ENCODE measurements around the gene PLA2G4D.

The PLA2G4D gene

GRCh38 chr15:42088801-42089640 lies 5.3 kb downstream of the PLA2G4D start:
- no peak for DNase-seq

- no peak for DNase-seq
Measured at GRCh38 chr15:42087926-42088800, 6.2 kb downstream of the PLA2G4D start.

GRCh38 chr15:42087460-42087859 lies 6.9 kb downstream of the PLA2G4D start:
- DNase-seq, result no peak

- DNase-seq, result no peak
Measured at GRCh38 chr15:42085721-42086120, 8.6 kb downstream of the PLA2G4D start.

GRCh38 chr15:42085236-42085605 lies 9.1 kb downstream of the PLA2G4D start:
- DNase-seq, result no peak

GRCh38 chr15:42084465-42085235 lies 9.7 kb downstream of the PLA2G4D start:
- peak; percentile 51 for DNase-seq

- DNase-seq, result no peak
Measured at GRCh38 chr15:42083916-42084315, 10.4 kb downstream of the PLA2G4D start.

GRCh38 chr15:42083605-42083908 lies 10.8 kb downstream of the PLA2G4D start:
- no peak for DNase-seq

- no peak for DNase-seq
Measured at GRCh38 chr15:42082823-42083604, 11.3 kb downstream of the PLA2G4D start.

- DNase-seq, result no peak
Measured at GRCh38 chr15:42082141-42082540, 12.2 kb downstream of the PLA2G4D start.

GRCh38 chr15:42080919-42081830 lies 13.2 kb downstream of the PLA2G4D start:
- no peak for DNase-seq

GRCh38 chr15:42080186-42080918 lies 14.0 kb downstream of the PLA2G4D start:
- no peak for DNase-seq

- DNase-seq, result no peak
Measured at GRCh38 chr15:42079401-42079908, 14.9 kb downstream of the PLA2G4D start.

- DNase-seq, result no peak
Measured at GRCh38 chr15:42078903-42079302, 15.5 kb downstream of the PLA2G4D start.

GRCh38 chr15:42077689-42078088 lies 16.7 kb downstream of the PLA2G4D start:
- DNase-seq, result no peak

GRCh38 chr15:42073418-42073817 lies 20.9 kb downstream of the PLA2G4D start:
- DNase-seq, result no peak

GRCh38 chr15:42072141-42072685 lies 22.1 kb downstream of the PLA2G4D start:
- no peak for DNase-seq

- DNase-seq, result no peak
Measured at GRCh38 chr15:42071717-42072116, 22.6 kb downstream of the PLA2G4D start.

- DNase-seq, result no peak
Measured at GRCh38 chr15:42070976-42071350, 23.4 kb downstream of the PLA2G4D start.

- DNase-seq, result no peak
Measured at GRCh38 chr15:42070279-42070975, 23.9 kb downstream of the PLA2G4D start.
